HG02678 (cell line): Measurements from ENCODE around the gene PDE3B.
A peak's percentile ranks its signal among the peaks of the same experiment; 100 is the strongest.

ENCODE experiments used
- ATAC-seq: cut with Tn5 transposase; IDR thresholded peaks from one replicate; pipeline ENCODE4 v1.9.1; 2021; ENCODE audit warnings: mild to moderate bottlenecking, moderate library complexity; ENCODE audit not compliant: unreplicated experiment

Gene PDE3B

DNA sequence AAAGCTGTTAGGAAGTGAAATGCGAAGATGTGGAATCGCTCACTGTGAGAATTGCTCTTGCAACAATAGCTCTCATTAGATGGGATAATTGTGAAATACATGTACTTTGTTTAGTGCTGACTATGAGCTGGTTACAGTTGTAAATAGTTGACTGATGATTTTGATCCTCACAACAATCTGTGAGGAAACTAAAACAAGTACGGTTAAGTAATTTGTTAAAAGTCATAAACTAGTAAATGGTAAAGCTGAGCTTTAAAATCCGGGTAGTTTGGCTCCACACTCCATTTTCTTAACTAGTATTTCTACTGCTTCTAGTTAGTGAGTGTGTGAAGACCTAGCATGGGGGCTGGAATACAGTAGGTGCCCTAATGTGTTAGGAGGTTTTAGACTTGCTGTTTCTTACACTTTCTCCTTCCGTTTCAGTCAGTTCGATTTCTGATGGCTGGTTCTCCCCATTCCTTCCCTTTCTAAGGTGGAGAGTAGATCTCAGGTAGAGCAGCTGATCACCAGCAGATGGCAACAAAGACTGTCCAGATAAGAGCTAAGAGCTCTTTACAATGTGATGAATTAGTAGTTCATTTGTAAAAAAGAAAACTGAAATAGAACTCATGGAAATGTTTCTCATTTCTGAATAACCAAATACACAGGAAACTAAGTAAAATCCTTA lies 264.7 kb downstream of the PDE3B start:
- peak; percentile 25 for ATAC-seq

DNA sequence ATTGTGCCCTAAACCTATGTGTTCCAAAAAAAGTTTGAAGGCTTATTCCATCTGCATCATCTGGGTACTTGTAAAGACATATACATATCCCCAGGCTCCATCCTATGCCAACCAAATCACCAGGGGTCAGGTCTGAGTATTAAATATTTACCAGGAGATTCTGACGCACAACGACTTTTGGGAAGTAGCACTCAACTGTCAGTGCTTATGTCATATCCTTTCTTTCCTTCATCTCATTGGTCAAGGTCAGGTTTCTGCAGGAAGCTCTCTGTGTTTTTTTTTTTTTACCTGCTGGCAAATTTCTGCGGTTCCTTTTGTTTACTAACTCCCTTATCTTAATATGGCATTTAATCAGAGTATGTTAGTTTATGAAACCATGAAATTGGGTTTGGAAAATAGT lies 270.9 kb downstream of the PDE3B start:
- no peak for ATAC-seq

DNA sequence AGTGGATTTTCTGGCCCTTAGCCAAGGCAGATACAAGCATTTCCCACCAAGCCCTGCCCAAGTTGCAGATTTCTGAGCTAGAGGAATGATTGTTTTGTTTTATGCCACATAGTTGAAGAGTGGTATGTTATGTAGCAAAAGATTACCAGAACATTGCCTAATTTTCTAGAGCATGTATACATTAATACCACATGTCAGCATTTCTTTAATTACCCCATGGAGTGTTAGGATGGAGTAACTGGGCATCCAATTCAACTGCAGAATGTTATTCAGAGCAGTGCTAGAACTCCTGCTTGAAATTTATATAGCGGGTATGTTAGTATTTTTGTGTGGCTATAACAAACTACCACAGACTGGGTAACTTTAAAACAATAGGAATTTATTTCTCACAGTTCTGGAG lies 272.8 kb downstream of the PDE3B start:
- no peak for ATAC-seq
